ENCODE data around the gene IRS1. TPM values are rescaled to one million over a fixed set of nuclear protein-coding genes. Genes with fewer than 3 reads are reported as not detected.

Gene IRS1
- total RNA-seq, 6 experiments from 2014 or later = 37.4 to 49.9 (median 44.4) TPM

- H3K27me3 Mint-ChIP-seq (ENCODE audit: insufficient read depth) = no peaks in the 10 kb centered on the region
- peaks cover 48% of the 10 kb centered on the region for H3K36me3 Mint-ChIP-seq (ENCODE audit: low read depth)
- H3K4me1 Mint-ChIP-seq (ENCODE audit: low read depth) = peaks cover 94% of the 10 kb centered on the region
- TF ChIP-seq, protein P1, sequence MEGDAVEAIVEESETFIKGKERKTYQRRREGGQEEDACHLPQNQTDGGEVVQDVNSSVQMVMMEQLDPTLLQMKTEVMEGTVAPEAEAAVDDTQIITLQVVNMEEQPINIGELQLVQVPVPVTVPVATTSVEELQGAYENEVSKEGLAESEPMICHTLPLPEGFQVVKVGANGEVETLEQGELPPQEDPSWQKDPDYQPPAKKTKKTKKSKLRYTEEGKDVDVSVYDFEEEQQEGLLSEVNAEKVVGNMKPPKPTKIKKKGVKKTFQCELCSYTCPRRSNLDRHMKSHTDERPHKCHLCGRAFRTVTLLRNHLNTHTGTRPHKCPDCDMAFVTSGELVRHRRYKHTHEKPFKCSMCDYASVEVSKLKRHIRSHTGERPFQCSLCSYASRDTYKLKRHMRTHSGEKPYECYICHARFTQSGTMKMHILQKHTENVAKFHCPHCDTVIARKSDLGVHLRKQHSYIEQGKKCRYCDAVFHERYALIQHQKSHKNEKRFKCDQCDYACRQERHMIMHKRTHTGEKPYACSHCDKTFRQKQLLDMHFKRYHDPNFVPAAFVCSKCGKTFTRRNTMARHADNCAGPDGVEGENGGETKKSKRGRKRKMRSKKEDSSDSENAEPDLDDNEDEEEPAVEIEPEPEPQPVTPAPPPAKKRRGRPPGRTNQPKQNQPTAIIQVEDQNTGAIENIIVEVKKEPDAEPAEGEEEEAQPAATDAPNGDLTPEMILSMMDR (IDR thresholded peaks at IDR 0.05) = no peak
- DNase-seq = peak; percentile 72
- H3K4me3 Mint-ChIP-seq = peak overlapping the region; percentile 54
- H3K27ac Mint-ChIP-seq = peak overlapping the region; percentile 67
- peaks cover 6% of the 10 kb centered on the region for H3K9me3 Mint-ChIP-seq
Measured at GRCh38 chr2:226760412-226761194, 39.0 kb downstream of the IRS1 start.

- Mint-ChIP-seq H3K36me3 (ENCODE audit: low read depth) (peaks cover 40% of the 10 kb centered on the region), H3K4me1 (ENCODE audit: low read depth) (peaks cover 96% of the 10 kb centered on the region), H3K4me3 (peak overlapping the region; percentile 65), H3K27me3 (ENCODE audit: insufficient read depth) (no peaks in the 10 kb centered on the region), H3K9me3 (peaks cover 6% of the 10 kb centered on the region), H3K27ac (peak overlapping the region; percentile 75)
- no peak for DNase-seq
- TF ChIP-seq, protein P1 (IDR thresholded peaks at IDR 0.05) = no peak
Measured at GRCh38 chr2:226759768-226760167, 39.9 kb downstream of the IRS1 start.

DNA sequence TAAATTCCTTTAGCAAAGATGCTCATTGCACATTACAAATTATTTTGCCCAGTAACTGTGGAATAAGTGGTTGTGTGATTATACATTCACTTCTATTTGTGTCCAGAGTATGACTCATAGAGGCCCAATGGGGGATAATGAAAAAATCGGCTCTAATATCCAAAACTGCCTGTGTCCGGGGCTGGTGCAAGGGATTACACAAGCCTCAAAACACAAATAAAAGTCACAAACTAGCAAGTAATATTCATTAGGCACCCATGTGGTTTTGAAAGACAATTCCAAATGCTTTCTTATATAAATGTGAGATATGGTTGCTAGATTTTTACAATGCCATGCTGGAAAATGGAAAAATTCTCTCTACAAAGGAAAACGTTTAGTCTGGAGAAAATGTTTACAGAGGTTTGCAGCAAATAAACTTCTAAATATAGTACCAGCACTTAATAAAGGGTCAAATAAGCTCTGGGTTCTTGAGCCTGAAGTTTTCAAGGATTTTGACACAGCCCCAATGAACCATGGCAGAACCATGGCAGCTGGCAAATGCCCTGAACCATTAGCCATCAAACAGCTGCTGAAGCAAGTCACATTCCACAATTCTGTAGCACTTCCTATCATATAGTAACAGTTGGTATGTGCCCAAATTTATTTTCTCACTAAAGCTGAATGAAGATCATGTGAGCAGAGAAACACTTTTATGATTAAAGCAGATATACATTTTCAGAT, 40.5 kb downstream of the IRS1 start:
- Mint-ChIP-seq H3K4me3 (peak overlapping the region; percentile 65), H3K4me1 (ENCODE audit: low read depth) (peaks cover 97% of the 10 kb centered on the region)
- DNase-seq = peak; percentile 79

GRCh38 chr2:226756131-226756530, 43.5 kb downstream of the IRS1 start:
- H3K4me1 Mint-ChIP-seq (ENCODE audit: low read depth) = peaks cover 81% of the 10 kb centered on the region
- peaks cover 12% of the 10 kb centered on the region for H3K36me3 Mint-ChIP-seq (ENCODE audit: low read depth)
- TF ChIP-seq, protein P1 (IDR thresholded peaks at IDR 0.05) = no peak
- H3K27ac Mint-ChIP-seq = peak overlapping the region; percentile 64
- DNase-seq = peak; percentile 50
- peak overlapping the region; percentile 49 for H3K4me3 Mint-ChIP-seq
- H3K9me3 Mint-ChIP-seq = no peaks in the 10 kb centered on the region
- no peaks in the 10 kb centered on the region for H3K27me3 Mint-ChIP-seq (ENCODE audit: insufficient read depth)

More for the DNA sequence above, 40.5 kb downstream of the IRS1 start:
- H3K27me3 Mint-ChIP-seq (ENCODE audit: insufficient read depth) = no peaks in the 10 kb centered on the region
- H3K27ac Mint-ChIP-seq = peak overlapping the region; percentile 75
- peaks cover 33% of the 10 kb centered on the region for H3K36me3 Mint-ChIP-seq (ENCODE audit: low read depth)
- TF ChIP-seq, protein P1 (IDR thresholded peaks at IDR 0.05) = no peak
- peaks cover 1% of the 10 kb centered on the region; the same call in 1 of the 2 replicates for H3K9me3 Mint-ChIP-seq

GRCh38 chr2:226755631-226756030, 44.0 kb downstream of the IRS1 start:
- H3K4me3 Mint-ChIP-seq = peak overlapping the region; percentile 45; the same call in 1 of the 2 replicates
- no peaks in the 10 kb centered on the region; the same call in 1 of the 2 replicates for H3K27me3 Mint-ChIP-seq (ENCODE audit: insufficient read depth)
- no peak for DNase-seq
- peaks cover 13% of the 10 kb centered on the region; the same call in 1 of the 2 replicates for H3K36me3 Mint-ChIP-seq (ENCODE audit: low read depth)
- H3K4me1 Mint-ChIP-seq (ENCODE audit: low read depth) = peaks cover 76% of the 10 kb centered on the region
- H3K27ac Mint-ChIP-seq = peak overlapping the region; percentile 64
- TF ChIP-seq, protein P1 (IDR thresholded peaks at IDR 0.05) = no peak
- H3K9me3 Mint-ChIP-seq = no peaks in the 10 kb centered on the region
